HepG2 (cell line): ENCODE results near the gene FILIP1. TPM values are rescaled to one million over a fixed set of nuclear protein-coding genes. Genes with fewer than 3 reads are reported as not detected.

Experiments used
- ATAC-seq: fragments of 200-7000 bp; cut with Tn5 transposase; 3 replicates; pipeline ENCODE4 v1.9.1; 2020; ENCODE audit warnings: mild to moderate bottlenecking, moderate library complexity
- BruUV-seq: library from RNA; stranded (reverse); fragments of 400-500 nt; replicated peaks from 2 replicates; lab custom pipeline; 2021; lab: Mats Ljungman, UMichigan
- CTCF ChIA-PET: fragments of 300-600 bp; formaldehyde crosslinking; extraction: SDS; loops from one replicate; lab custom pipeline; 2021; ENCODE audit warnings: low total read pairs, inconsistent platforms, low intra/inter-chr PET ratio; lab: Yijun Ruan, JAX
- POLR2A ChIA-PET: fragments of 350-600 bp; sonication (Branson Sonifier 250); formaldehyde crosslinking; loops from one replicate; lab custom pipeline; 2020; ENCODE audit warnings: antibody characterized with exemption, inconsistent platforms; lab: Yijun Ruan, JAX
- DNase-seq: peaks from one replicate; pipeline ENCODE4 v3.0.0-alpha.2; 2015; ENCODE audit warnings: low spot score
- FAIRE-seq: peaks from 3 replicates; lab custom pipeline; 2011; peaks lifted over from hg19 to GRCh38; lab: Jason Lieb, UNC
- H2AFZ ChIP-seq: one replicate; pipeline ENCODE4 v1.6.1; 2011; ENCODE audit warnings: low read length, inconsistent platforms
- H3K27ac ChIP-seq: fragments of 300-600 bp; 3 replicates; pipeline ENCODE4 v1.8.0; 2011; ENCODE audit warnings: mixed run types, mild to moderate bottlenecking, mixed read lengths, low read length, inconsistent platforms; ENCODE audit not compliant: insufficient read depth; ENCODE audit errors: extremely low read length
- H3K27me3 ChIP-seq, 2 experiments: fragments of 200-600 bp in 1 of 2; 2 replicates in 1 of 2; 3 replicates in 1 of 2; pipeline versions ENCODE4 v1.6.0 to v1.8.0; 2011; ENCODE audit warnings: low read length in 2 of 2, mild to moderate bottlenecking in 2 of 2, moderate library complexity in 2 of 2, inconsistent platforms in 1 of 2; ENCODE audit not compliant: insufficient read depth in 2 of 2, control insufficient read depth in 1 of 2
- H3K36me3 ChIP-seq, 2 experiments: fragments of 200-600 bp in 1 of 2; replicated peaks in 1 of 2; 2 replicates in 1 of 2; 3 replicates in 1 of 2; pipeline versions ENCODE4 v1.5.1 to v1.8.0; 2011; ENCODE audit warnings: low read length in 2 of 2, inconsistent platforms in 1 of 2; ENCODE audit not compliant: insufficient read depth in 2 of 2, control insufficient read depth in 1 of 2
- H3K4me1 ChIP-seq: 2 replicates; pipeline ENCODE4 v1.5.1; 2012; ENCODE audit warnings: low read length, inconsistent platforms; ENCODE audit not compliant: insufficient read depth
- H3K4me2 ChIP-seq: 2 replicates; pipeline ENCODE4 v1.6.0; 2011; ENCODE audit warnings: low read depth, low read length, inconsistent platforms
- H3K4me3 ChIP-seq, 3 experiments: fragments of 200-600 bp in 1 of 3; sonication (generic), shearing (Covaris generic) in 1 of 3; replicated peaks in 1 of 3; 2 replicates each; pipeline ENCODE4 v1.5.1; 2011 to 2016; ENCODE audit warnings: low read length in 3 of 3, inconsistent platforms in 2 of 3, low read depth in 2 of 3, mild to moderate bottlenecking in 2 of 3, control low read depth in 1 of 3, mixed read lengths in 1 of 3; ENCODE audit not compliant: insufficient read depth in 1 of 3
- H3K79me2 ChIP-seq: one replicate; pipeline ENCODE4 v1.6.1; 2011; ENCODE audit warnings: low read length, inconsistent platforms; ENCODE audit not compliant: insufficient read depth
- H3K9ac ChIP-seq: 2 replicates; pipeline ENCODE4 v1.6.0; 2011; ENCODE audit warnings: mild to moderate bottlenecking, low read depth, low read length, inconsistent platforms; ENCODE audit not compliant: insufficient read depth
- H3K9me3 ChIP-seq: 2 replicates; pipeline ENCODE4 v1.5.1; 2012; ENCODE audit warnings: mild to moderate bottlenecking, low read length
- H4K20me1 ChIP-seq: 2 replicates; pipeline ENCODE4 v1.6.0; 2011; ENCODE audit warnings: inconsistent platforms, mild to moderate bottlenecking, low read length, moderate library complexity; ENCODE audit not compliant: insufficient read depth
- EHMT2 ChIP-seq: fragments of 200-600 bp; sonication (generic); IDR thresholded peaks from 2 replicates; pipeline ENCODE4 v1.7.0; 2017; ENCODE audit warnings: antibody characterized with exemption, low read depth, low read length, borderline replicate concordance
- HMG20A ChIP-seq: IDR thresholded peaks from 2 replicates; pipeline ENCODE4 v1.6.1; 2016; ENCODE audit warnings: borderline replicate concordance
- KLF13 ChIP-seq: sonication (generic); formaldehyde crosslinking; IDR thresholded peaks from 2 replicates; pipeline ENCODE4 v1.4.0; 2020; ENCODE audit warnings: mild to moderate bottlenecking, missing genetic modification reagents
- KLF15 ChIP-seq: sonication (generic); formaldehyde crosslinking; IDR thresholded peaks from 2 replicates; pipeline ENCODE4 v1.8.1; 2023; ENCODE audit warnings: borderline replicate concordance, mild to moderate bottlenecking, inconsistent platforms, missing genetic modification reagents, mixed read lengths
- MEF2D ChIP-seq: sonication (generic); formaldehyde crosslinking; IDR thresholded peaks from 2 replicates; pipeline ENCODE4 v1.5.1; 2020; ENCODE audit warnings: mild to moderate bottlenecking, missing genetic modification reagents
- SOX6 ChIP-seq, 2 experiments: fragments of 450-650 bp in 1 of 2; sonication (generic) in 1 of 2; formaldehyde crosslinking in 1 of 2; IDR thresholded peaks; 2 replicates each; pipeline versions ENCODE4 v1.4.0 to v1.6.1; 2017 to 2020; ENCODE audit warnings: antibody characterized with exemption in 1 of 2, mild to moderate bottlenecking in 1 of 2, missing genetic modification reagents in 1 of 2
- SRF ChIP-seq: IDR thresholded peaks from 2 replicates; pipeline ENCODE4 v1.6.1; 2011; ENCODE audit warnings: mild to moderate bottlenecking, low read depth, low read length, moderate library complexity
- TIGD3 ChIP-seq: sonication (generic); formaldehyde crosslinking; IDR thresholded peaks from 2 replicates; pipeline ENCODE4 v1.5.1; 2020; ENCODE audit warnings: mild to moderate bottlenecking, missing genetic modification reagents, borderline replicate concordance
- ZNF33A ChIP-seq: sonication (generic); formaldehyde crosslinking; IDR thresholded peaks from 2 replicates; pipeline ENCODE4 v1.5.1; 2020; ENCODE audit warnings: missing genetic modification reagents, mild to moderate bottlenecking, moderate library complexity, borderline replicate concordance
- in situ Hi-C: cut with HindIII; loops from 2 replicates; pipeline ENCODE4 v1.10.0; 2017; ENCODE audit warnings: low pct_unique_long_range_greater_than_20kb; ENCODE audit not compliant: extremely low pct_ligation_motif_present
- intact Hi-C: fragments of 100-400 bp; cut with micrococcal nuclease; formaldehyde crosslinking; loops from one replicate; pipeline ENCODE4 v1.10.0; 2022; ENCODE audit not compliant: unreplicated experiment
- polyA plus RNA-seq, 8 experiments: library from polyadenylated mRNA; depleted of rRNA in 3 of 8; stranded (reverse) in 7 of 8; unstranded in 1 of 8; fragments of >200 nt; fragmentation: Illumina TruSeq in 4 of 8; extraction: Trizol in 4 of 8; gene quantifications; 2 replicates each; pipeline versions ENCODE4 v1.2.1 to v1.2.3, GENCODE V29; 2011 to 2016; ENCODE audit warnings: low read depth in 4 of 8, missing spikeins in 1 of 8, mixed read lengths in 1 of 8; ENCODE audit not compliant: insufficient read depth in 1 of 8
- total RNA-seq, 5 experiments: library from RNA; depleted of rRNA; stranded (reverse); fragments of >200 nt; fragmentation: Illumina TruSeq; extraction: Trizol; gene quantifications; 2 replicates each; pipeline ENCODE4 v1.2.3, GENCODE V29; 2016; ENCODE audit warnings: low read depth in 1 of 5

Gene FILIP1
- total and polyA plus RNA-seq, 2 of the 13 experiments (the other 11 are each of a cell fraction or from before 2014, with no cell fraction given) = not detected

GRCh38 chr6:75479712-75480111, 13.9 kb downstream of the FILIP1 start (continued):
- no peak for TF ChIP-seq TIGD3
- TF ChIP-seq EHMT2 = no peak
- TF ChIP-seq, all 625 proteins: peak for 0

DNA sequence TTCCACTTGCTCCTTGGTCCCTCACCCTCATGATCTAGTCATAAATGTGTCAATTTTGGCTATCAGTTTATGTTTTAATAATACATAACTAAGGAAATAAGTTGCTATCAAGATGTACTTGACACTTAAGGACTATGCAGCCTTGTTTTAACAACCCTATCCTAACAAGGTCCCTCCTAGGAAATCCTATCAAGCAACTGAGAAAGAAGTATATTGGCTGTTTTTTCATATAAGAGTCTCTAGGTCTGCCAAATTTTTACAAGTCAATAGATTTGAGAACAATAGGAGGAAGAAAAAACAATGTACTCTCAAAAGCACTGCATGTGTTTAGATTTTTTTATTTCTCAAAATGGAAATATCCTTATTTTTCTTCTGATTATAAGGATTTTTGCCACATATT, 14.7 kb downstream of the FILIP1 start:
- in situ Hi-C loops (no loop called here), intact Hi-C loops (no loop called here)
- Histone ChIP-seq H3K9ac (no peak overlapping the region), H3K4me3 (no peak overlapping the region), H3K79me2 (no peaks in the 10 kb centered on the region), H3K4me1 (no peaks in the 10 kb centered on the region), H3K9me3 (no peaks in the 10 kb centered on the region), H2AFZ (no peak overlapping the region), H3K27ac (no peak overlapping the region), H3K4me2 (no peak overlapping the region), H3K36me3 (no peaks in the 10 kb centered on the region), H4K20me1 (no peaks in the 10 kb centered on the region), H3K27me3 (no peaks in the 10 kb centered on the region)
- TF ChIP-seq KLF13 (CRISPR knock-in tag) (no peak), SRF (no peak), KLF15 (no peak), HMG20A (CRISPR knock-in tag) (no peak), SOX6 (IDR thresholded peaks at IDR 0.05) (no peak), SOX6 (CRISPR knock-in tag; IDR thresholded peaks at IDR 0.05) (no peak), MEF2D (CRISPR knock-in tag) (no peak), ZNF33A (no peak)
- BruUV-seq = no TSS peak
- ChIA-PET POLR2A (no interaction called here), CTCF (no interaction called here)
- no peak for ATAC-seq
- no peak for DNase-seq
- FAIRE-seq = no peak
